HEK293 (cell line): Measurements from ENCODE around the gene IGSF9.

ENCODE experiments used
- YY1 ChIP-seq: fragments of 450-650 bp; formaldehyde crosslinking; IDR thresholded peaks from 2 replicates; pipeline ENCODE4 v1.5.1; 2018; ENCODE audit warnings: missing biosample characterization, missing genetic modification characterization
- ZNF140 ChIP-seq: fragments of 450-650 bp; formaldehyde crosslinking; IDR thresholded peaks from 2 replicates; pipeline ENCODE4 v1.5.1; 2016; ENCODE audit warnings: missing biosample characterization, missing genetic modification characterization
- ZNF747 ChIP-seq: fragments of 450-650 bp; formaldehyde crosslinking; IDR thresholded peaks from 2 replicates; pipeline ENCODE4 v1.5.1; 2016; ENCODE audit warnings: missing biosample characterization, missing genetic modification characterization
- TF ChIP-seq, protein P1 (sequence below): fragments of 450-650 bp; formaldehyde crosslinking; IDR thresholded peaks from 2 replicates; pipeline ENCODE4 v1.5.1; 2016; ENCODE audit warnings: missing biosample characterization, missing genetic modification characterization
- TF ChIP-seq, protein P2 (sequence below): fragments of 450-650 bp; formaldehyde crosslinking; IDR thresholded peaks from 2 replicates; pipeline ENCODE4 v1.5.1; 2016; ENCODE audit warnings: missing biosample characterization, missing genetic modification characterization, low read depth
- TF ChIP-seq, protein P3 (sequence below): fragments of 450-650 bp; formaldehyde crosslinking; IDR thresholded peaks from 2 replicates; pipeline ENCODE4 v1.5.1; 2016; ENCODE audit warnings: missing biosample characterization, missing genetic modification characterization, low read depth

DNA sequence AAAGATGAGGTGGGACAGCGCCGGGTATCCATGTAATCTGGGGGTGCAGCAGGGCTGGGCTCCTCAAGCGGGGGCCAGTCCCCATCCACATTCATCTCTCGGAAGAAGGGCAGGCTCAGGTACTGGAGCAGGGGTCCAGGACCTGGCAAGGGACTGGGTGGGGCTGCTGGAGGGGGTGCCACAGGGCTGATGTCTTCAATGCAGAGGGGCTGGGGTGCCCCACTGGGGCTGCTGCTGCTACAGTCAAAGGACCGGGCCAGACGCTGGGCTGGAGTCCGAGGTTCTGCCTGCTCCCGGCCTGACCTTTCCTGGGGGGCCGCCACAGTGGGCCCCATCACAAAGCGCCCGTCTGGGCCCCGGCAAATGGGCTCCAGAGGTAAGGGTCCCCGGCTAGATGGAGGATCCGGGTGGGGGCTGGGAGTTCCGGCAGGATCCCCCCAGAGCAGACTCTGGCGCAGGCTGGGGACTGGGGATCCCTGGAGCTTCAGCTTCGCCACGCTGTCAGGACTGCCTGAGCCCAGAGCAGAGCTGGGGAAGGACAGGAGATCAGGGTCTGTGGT, 16.8 kb downstream of the IGSF9 start:
- TF ChIP-seq ZNF747 (tag by site-specific recombination) (no peak), ZNF140 (tag by site-specific recombination) (no peak), YY1 (tag by site-specific recombination) (no peak)
- TF ChIP-seq, protein P1, sequence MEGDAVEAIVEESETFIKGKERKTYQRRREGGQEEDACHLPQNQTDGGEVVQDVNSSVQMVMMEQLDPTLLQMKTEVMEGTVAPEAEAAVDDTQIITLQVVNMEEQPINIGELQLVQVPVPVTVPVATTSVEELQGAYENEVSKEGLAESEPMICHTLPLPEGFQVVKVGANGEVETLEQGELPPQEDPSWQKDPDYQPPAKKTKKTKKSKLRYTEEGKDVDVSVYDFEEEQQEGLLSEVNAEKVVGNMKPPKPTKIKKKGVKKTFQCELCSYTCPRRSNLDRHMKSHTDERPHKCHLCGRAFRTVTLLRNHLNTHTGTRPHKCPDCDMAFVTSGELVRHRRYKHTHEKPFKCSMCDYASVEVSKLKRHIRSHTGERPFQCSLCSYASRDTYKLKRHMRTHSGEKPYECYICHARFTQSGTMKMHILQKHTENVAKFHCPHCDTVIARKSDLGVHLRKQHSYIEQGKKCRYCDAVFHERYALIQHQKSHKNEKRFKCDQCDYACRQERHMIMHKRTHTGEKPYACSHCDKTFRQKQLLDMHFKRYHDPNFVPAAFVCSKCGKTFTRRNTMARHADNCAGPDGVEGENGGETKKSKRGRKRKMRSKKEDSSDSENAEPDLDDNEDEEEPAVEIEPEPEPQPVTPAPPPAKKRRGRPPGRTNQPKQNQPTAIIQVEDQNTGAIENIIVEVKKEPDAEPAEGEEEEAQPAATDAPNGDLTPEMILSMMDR: no peak
- TF ChIP-seq, protein P2, sequence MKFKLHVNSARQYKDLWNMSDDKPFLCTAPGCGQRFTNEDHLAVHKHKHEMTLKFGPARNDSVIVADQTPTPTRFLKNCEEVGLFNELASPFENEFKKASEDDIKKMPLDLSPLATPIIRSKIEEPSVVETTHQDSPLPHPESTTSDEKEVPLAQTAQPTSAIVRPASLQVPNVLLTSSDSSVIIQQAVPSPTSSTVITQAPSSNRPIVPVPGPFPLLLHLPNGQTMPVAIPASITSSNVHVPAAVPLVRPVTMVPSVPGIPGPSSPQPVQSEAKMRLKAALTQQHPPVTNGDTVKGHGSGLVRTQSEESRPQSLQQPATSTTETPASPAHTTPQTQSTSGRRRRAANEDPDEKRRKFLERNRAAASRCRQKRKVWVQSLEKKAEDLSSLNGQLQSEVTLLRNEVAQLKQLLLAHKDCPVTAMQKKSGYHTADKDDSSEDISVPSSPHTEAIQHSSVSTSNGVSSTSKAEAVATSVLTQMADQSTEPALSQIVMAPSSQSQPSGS: no peak
- TF ChIP-seq, protein P3, sequence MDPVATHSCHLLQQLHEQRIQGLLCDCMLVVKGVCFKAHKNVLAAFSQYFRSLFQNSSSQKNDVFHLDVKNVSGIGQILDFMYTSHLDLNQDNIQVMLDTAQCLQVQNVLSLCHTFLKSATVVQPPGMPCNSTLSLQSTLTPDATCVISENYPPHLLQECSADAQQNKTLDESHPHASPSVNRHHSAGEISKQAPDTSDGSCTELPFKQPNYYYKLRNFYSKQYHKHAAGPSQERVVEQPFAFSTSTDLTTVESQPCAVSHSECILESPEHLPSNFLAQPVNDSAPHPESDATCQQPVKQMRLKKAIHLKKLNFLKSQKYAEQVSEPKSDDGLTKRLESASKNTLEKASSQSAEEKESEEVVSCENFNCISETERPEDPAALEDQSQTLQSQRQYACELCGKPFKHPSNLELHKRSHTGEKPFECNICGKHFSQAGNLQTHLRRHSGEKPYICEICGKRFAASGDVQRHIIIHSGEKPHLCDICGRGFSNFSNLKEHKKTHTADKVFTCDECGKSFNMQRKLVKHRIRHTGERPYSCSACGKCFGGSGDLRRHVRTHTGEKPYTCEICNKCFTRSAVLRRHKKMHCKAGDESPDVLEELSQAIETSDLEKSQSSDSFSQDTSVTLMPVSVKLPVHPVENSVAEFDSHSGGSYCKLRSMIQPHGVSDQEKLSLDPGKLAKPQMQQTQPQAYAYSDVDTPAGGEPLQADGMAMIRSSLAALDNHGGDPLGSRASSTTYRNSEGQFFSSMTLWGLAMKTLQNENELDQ: no peak
